ENCODE data around the gene SAFB.
"Not testable (repeated sequence)": the region's sequence is repeated elsewhere in the genome, so short reads cannot be mapped to it uniquely, and the experiment has no call there.

GRCh38 chr19:5608766-5609165 lies 14.1 kb upstream of the SAFB start:
- TF ChIP-seq POLR2A, CTCF (IDR thresholded peaks at IDR 0.05): not testable (repeated sequence)
